Breast epithelium (tissue), 4 donors: ENCODE data around the gene UBE2H. TPM values are rescaled to one million over a fixed set of nuclear protein-coding genes. Genes with fewer than 3 reads are reported as not detected.

Experiments used
- DNase-seq, 2 donors: peaks; one replicate each; pipeline ENCODE4 v3.0.0-alpha.2; 2019; ENCODE audit warnings: low spot score in 2 of 2
- H3K27ac ChIP-seq, 2 donors: fragments of 200-600 bp; sonication (generic) in 1 of 2; one replicate each; pipeline ENCODE4 v1.5.1; 2016 to 2019; ENCODE audit warnings: mild to moderate bottlenecking in 1 of 2
- H3K27me3 ChIP-seq, 2 donors: fragments of 200-600 bp; sonication (generic) in 1 of 2; one replicate each; pipeline versions ENCODE4 v1.5.1 to v1.6.0; 2017 to 2019; ENCODE audit warnings: control low read depth in 1 of 2, mild to moderate bottlenecking in 1 of 2
- H3K36me3 ChIP-seq: fragments of 200-600 bp; one replicate; pipeline ENCODE4 v1.5.1; 2019
- H3K4me1 ChIP-seq, 2 donors: fragments of 200-600 bp; sonication (generic); one replicate each; pipeline ENCODE4 v1.5.1; 2016 to 2019; ENCODE audit warnings: control low read depth in 1 of 2
- H3K4me3 ChIP-seq, 3 donors: fragments of 200-600 bp; sonication (generic); 1 replicate in 2 of 3; 2 replicates in 1 of 3; pipeline ENCODE4 v1.5.1; 2016 to 2019; ENCODE audit warnings: mild to moderate bottlenecking in 3 of 3, moderate library complexity in 2 of 3
- H3K9me3 ChIP-seq, 2 donors: fragments of 200-600 bp; sonication (generic) in 1 of 2; one replicate each; pipeline ENCODE4 v1.5.1; 2016 to 2019; ENCODE audit warnings: control low read depth in 1 of 2
- POLR2A ChIP-seq: fragments of 450-650 bp; IDR thresholded peaks from one replicate; pipeline ENCODE4 v1.6.1; 2016; ENCODE audit warnings: antibody characterized with exemption, mild to moderate bottlenecking, moderate library complexity
- POLR2AphosphoS5 ChIP-seq, 3 donors: sonication (generic); formaldehyde crosslinking; IDR thresholded peaks; one replicate each; pipeline ENCODE4 v1.6.1; 2017; ENCODE audit warnings: antibody characterized with exemption in 3 of 3
- intact Hi-C: fragments of 100-400 bp; cut with DNase I; formaldehyde crosslinking; loops from one replicate; pipeline ENCODE4 v1.15.1; 2023; ENCODE audit warnings: low total_unique reads
- total RNA-seq, 3 donors: library from RNA; depleted of rRNA; stranded (reverse); fragments of >200 nt; gene quantifications; one replicate each; pipeline ENCODE4 v1.1.0, GENCODE V29; 2016
- TF ChIP-seq, protein P1 (sequence below), 3 donors: fragments of 450-650 bp; IDR thresholded peaks; one replicate each; pipeline ENCODE4 v1.5.1; 2016 to 2017; ENCODE audit warnings: antibody characterized with exemption in 3 of 3, mild to moderate bottlenecking in 3 of 3, moderate library complexity in 3 of 3

UBE2H gene
- total RNA-seq, 3 donors from 2014 or later: 81.8 to 124 (median 114) TPM

DNA sequence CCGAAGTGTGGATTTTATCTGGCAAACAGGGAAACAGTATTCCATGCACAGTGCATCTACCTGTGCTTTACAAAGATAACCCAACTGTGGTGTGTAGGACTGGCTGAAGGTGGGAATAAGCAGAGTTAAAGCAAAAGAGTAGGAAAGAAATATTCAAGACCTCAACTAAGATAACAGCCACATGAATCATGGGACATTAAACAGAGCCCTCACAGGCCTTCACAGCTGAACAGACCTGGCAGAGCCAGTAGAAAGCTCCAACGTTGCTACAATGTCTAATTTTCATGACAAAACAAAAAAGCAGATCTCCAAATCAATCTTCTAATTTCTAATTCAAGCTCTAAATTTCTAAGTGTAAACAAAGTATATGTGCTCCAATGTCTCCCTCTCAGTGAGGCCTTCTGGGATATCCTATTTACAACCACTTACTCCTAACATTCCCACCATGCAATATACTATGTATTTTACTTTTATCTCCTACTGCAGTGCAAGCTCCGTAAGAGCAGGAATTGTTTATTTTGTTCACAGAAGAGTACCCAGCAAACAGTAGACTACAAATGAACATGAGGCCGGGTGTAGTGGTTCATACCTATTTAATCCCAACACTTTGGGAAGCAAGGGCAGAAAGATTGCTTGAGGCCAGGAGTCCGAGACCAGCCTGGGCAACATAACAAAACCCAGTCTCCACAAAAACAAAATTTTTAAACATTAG lies 63.5 kb downstream of the UBE2H start:
- peak overlapping the region in 1 of 2 donors; percentile 0 for H3K27ac ChIP-seq
- DNase-seq: no peak
- no peaks in the 10 kb centered on the region for H3K27me3 ChIP-seq
- intact Hi-C loops: no loop called here
- H3K4me1 ChIP-seq: no peaks in the 10 kb centered on the region
- H3K36me3 ChIP-seq: no peaks in the 10 kb centered on the region
- TF ChIP-seq POLR2AphosphoS5 (IDR thresholded peaks at IDR 0.05): no peak
- no peak for TF ChIP-seq POLR2A
- TF ChIP-seq, protein P1, sequence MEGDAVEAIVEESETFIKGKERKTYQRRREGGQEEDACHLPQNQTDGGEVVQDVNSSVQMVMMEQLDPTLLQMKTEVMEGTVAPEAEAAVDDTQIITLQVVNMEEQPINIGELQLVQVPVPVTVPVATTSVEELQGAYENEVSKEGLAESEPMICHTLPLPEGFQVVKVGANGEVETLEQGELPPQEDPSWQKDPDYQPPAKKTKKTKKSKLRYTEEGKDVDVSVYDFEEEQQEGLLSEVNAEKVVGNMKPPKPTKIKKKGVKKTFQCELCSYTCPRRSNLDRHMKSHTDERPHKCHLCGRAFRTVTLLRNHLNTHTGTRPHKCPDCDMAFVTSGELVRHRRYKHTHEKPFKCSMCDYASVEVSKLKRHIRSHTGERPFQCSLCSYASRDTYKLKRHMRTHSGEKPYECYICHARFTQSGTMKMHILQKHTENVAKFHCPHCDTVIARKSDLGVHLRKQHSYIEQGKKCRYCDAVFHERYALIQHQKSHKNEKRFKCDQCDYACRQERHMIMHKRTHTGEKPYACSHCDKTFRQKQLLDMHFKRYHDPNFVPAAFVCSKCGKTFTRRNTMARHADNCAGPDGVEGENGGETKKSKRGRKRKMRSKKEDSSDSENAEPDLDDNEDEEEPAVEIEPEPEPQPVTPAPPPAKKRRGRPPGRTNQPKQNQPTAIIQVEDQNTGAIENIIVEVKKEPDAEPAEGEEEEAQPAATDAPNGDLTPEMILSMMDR (IDR thresholded peaks at IDR 0.05): no peak
- H3K9me3 ChIP-seq: no peaks in the 10 kb centered on the region
- H3K4me3 ChIP-seq: no peak overlapping the region

DNA sequence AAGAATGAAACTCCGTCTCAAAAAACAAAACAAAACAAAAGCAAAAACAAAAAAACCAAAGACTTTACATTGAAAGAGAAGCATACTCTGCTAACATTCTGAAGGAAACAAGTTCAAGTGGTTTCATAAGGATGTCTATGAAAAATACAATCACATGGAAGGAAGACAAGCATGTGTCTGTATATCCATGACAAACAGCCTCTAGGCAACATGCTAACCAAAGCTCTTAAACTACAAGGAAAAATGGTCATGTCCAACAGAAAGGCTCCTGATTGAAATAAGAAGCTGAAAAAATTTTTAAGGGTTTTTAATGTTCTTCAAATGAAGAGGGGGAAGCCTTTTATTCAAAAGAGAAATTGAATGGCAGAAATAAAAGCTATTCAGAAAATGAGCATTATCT lies 64.9 kb downstream of the UBE2H start:
- TF ChIP-seq POLR2AphosphoS5 (IDR thresholded peaks at IDR 0.05) (no peak), POLR2A (no peak)
- TF ChIP-seq, protein P1 (IDR thresholded peaks at IDR 0.05): no peak
- intact Hi-C loops: no loop called here
- Histone ChIP-seq H3K27me3 (no peaks in the 10 kb centered on the region), H3K4me3 (no peak overlapping the region), H3K27ac (no peak overlapping the region), H3K36me3 (no peaks in the 10 kb centered on the region), H3K4me1 (no peaks in the 10 kb centered on the region), H3K9me3 (no peaks in the 10 kb centered on the region)
- no peak for DNase-seq

DNA sequence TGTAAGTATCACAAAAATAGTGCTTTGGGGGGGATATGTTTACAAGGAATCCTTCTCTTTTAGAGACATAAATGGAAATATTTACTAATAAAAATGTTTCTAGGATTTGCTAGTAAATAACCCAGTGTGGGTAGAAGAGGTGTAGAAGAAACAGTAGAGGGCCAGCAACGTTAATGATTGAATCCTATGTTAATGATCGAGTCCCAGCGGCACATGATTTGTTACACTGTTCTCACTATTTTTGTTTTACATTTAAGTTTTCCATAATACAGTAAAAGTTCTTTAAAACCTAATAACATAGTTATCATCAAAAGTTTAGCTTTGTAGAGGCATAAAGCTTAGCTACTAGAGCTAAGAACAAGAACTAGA lies 66.0 kb downstream of the UBE2H start:
- intact Hi-C loops: no loop called here
- H3K36me3 ChIP-seq: no peaks in the 10 kb centered on the region
- H3K4me3 ChIP-seq: no peak overlapping the region
- no peaks in the 10 kb centered on the region for H3K27me3 ChIP-seq
- H3K27ac ChIP-seq: no peak overlapping the region
- H3K4me1 ChIP-seq: no peaks in the 10 kb centered on the region
- H3K9me3 ChIP-seq: no peaks in the 10 kb centered on the region
- no peak for DNase-seq
- TF ChIP-seq POLR2AphosphoS5 (IDR thresholded peaks at IDR 0.05): no peak
- TF ChIP-seq, protein P1 (IDR thresholded peaks at IDR 0.05): no peak
- no peak for TF ChIP-seq POLR2A

DNA sequence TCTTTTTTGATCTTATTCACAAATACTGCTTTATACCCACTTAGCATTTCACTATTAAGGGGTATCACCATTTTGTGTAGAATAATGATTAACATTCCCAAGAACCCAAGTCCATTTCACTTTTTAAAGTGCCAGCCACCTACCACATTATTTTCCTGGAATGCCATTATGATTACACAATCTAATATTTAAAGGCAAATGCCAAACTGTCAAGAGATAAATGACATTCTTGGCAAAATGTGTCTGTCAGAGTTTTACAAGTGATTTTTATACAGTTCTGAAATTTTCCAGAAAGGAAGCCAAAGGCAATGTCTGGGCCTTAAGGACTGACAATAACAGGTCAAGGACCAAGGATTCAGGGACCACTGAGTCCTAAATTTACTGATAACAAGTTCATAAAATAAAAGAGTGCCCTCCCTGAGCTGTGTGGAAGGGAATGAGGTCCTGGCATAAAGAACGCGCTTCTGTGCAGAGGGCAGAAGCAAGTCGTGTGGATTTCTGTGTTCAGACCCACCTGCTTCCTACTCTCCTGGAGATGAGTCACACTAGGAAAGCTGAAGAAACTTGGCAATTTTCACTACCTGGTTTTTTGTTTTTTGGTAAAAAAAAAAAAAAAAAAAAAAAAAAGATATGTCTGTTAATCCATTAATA lies 66.5 kb downstream of the UBE2H start:
- H3K36me3 ChIP-seq: no peaks in the 10 kb centered on the region
- intact Hi-C loops: no loop called here
- TF ChIP-seq POLR2AphosphoS5 (IDR thresholded peaks at IDR 0.05) (no peak), POLR2A (no peak)
- TF ChIP-seq, protein P1 (IDR thresholded peaks at IDR 0.05): no peak
- no peak for DNase-seq
- no peaks in the 10 kb centered on the region for H3K4me1 ChIP-seq
- no peaks in the 10 kb centered on the region for H3K9me3 ChIP-seq
- no peak overlapping the region for H3K4me3 ChIP-seq
- H3K27me3 ChIP-seq: no peaks in the 10 kb centered on the region
- no peak overlapping the region for H3K27ac ChIP-seq

GRCh38 chr7:129884495-129884894 lies 68.3 kb downstream of the UBE2H start:
- Histone ChIP-seq H3K4me3 (no peak overlapping the region), H3K4me1 (no peaks in the 10 kb centered on the region), H3K36me3 (no peaks in the 10 kb centered on the region), H3K9me3 (no peaks in the 10 kb centered on the region), H3K27ac (no peak overlapping the region), H3K27me3 (no peaks in the 10 kb centered on the region)
- intact Hi-C loops: no loop called here
- TF ChIP-seq POLR2AphosphoS5 (IDR thresholded peaks at IDR 0.05): no peak
- TF ChIP-seq, protein P1 (IDR thresholded peaks at IDR 0.05): no peak
- TF ChIP-seq POLR2A: no peak
- DNase-seq: no peak
